ENCODE measurements around the gene IDUA.
"Not testable (repeated sequence)": the region's sequence is repeated elsewhere in the genome, so short reads cannot be mapped to it uniquely, and the experiment has no call there.

Gene IDUA

DNA sequence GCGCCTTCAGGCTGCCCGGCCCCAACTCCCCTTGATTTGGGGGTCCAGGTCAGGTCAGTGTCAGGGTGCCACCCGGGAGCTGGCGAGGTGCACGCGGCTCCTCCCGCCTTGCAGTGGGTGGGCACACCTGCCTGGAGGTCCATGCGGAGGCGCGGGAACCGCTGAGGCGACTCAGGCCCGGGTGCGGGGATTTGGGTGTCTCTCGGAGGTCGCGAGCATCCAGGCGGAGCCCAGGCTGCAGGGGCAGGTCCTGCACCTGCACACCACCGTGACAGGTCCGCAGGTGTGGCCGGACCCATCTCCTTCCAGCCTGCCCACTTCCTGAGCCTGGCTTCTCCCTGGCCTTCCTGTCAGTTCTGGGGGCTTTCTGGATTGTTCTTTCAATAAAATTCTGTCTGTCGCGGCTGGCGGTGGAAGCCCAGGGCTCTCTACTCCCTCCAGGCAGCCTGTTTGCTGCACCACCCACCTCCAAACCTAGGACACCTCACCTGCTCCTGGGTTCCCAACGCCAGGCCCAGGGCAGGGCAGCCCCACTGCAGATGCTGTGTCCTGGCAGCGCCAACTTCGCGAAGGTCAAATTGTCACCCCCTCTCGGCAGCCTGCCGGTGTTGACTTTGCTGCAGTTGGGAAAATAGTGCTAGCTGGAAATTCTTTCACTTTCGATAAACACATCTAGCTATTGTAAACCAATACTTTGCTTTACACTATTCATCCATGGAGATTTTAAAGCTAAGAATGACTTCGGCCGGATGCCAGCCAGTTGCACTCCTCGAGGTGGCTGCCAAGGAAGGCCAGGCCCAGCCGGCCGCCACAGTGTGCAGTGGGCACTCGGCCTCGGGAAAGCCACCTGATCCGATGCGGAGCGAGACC, 60.5 kb downstream of the IDUA start:
- H3K4me3 ChIP-seq (ENCODE audit: low read length), result no peak overlapping the region
- H3K4me1 ChIP-seq (ENCODE audit: control insufficient read depth, low read depth, low read length), result peaks cover 3% of the 10 kb centered on the region
- no peak overlapping the region for H3K27ac ChIP-seq (ENCODE audit: low read length)
- H3K9ac ChIP-seq (ENCODE audit: low read length), result no peak overlapping the region
- H3K27me3 ChIP-seq (ENCODE audit: control insufficient read depth, insufficient read depth, low read length), result peaks cover 80% of the 10 kb centered on the region
- H3K36me3 ChIP-seq (ENCODE audit: control insufficient read depth, low read depth, low read length), result no peaks in the 10 kb centered on the region
- H3K9me3 ChIP-seq (ENCODE audit: control insufficient read depth, low read depth, low read length), result no peaks in the 10 kb centered on the region

GRCh38 chr4:1047976-1048772, 61.3 kb downstream of the IDUA start:
- no peaks in the 10 kb centered on the region for H3K36me3 ChIP-seq (ENCODE audit: control insufficient read depth, low read depth, low read length)
- H3K9me3 ChIP-seq (ENCODE audit: control insufficient read depth, low read depth, low read length), result no peaks in the 10 kb centered on the region
- peaks cover 3% of the 10 kb centered on the region for H3K4me1 ChIP-seq (ENCODE audit: control insufficient read depth, low read depth, low read length)
- H3K9ac ChIP-seq (ENCODE audit: low read length), result no peak overlapping the region
- H3K27ac ChIP-seq (ENCODE audit: low read length), result no peak overlapping the region
- peaks cover 88% of the 10 kb centered on the region for H3K27me3 ChIP-seq (ENCODE audit: control insufficient read depth, insufficient read depth, low read length)
- H3K4me3 ChIP-seq (ENCODE audit: low read length), result no peak overlapping the region

DNA sequence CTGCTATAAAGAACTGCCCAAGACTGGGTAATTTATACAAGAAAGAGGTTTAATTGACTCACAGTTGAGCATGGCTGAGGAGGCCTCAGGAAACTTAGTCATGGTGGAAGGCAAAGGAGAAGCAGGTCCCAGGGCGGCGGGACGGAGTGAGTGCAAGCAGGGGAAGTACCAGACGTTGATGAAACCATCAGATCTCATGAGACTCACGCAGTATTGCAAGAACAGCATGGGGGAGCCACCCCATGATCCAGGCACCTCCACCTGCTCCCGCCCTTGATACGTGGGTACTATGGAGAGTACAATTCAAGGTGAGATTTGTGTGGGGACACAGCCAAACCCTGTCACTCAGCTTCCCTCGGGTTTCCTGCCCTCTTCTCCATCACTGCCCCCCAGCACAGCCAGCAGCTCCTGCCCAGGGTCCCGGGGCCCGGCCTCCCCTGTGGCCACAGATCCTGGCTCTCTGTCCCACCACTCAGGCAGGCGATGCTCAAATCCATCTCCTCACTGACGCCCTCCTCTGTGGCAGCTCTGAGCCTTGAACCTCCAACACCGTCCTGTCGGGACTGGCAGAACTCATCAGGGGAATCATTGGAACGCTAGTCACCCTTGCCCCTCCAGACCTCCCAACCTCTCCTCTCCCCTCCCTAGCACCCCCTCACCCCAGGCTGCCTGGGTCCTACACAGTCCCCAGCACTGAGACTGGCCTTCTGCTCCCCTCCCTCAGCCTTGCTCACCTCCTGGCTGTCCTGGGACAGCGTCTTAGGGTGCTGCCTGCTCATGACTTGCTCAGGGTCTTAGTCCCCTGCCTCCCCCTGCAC, 62.1 kb downstream of the IDUA start:
- no peak overlapping the region for H3K9ac ChIP-seq (ENCODE audit: low read length)
- no peak overlapping the region for H3K27ac ChIP-seq (ENCODE audit: low read length)
- no peaks in the 10 kb centered on the region for H3K4me1 ChIP-seq (ENCODE audit: control insufficient read depth, low read depth, low read length)
- no peak overlapping the region for H3K4me3 ChIP-seq (ENCODE audit: low read length)
- H3K27me3 ChIP-seq (ENCODE audit: control insufficient read depth, insufficient read depth, low read length), result peaks cover 88% of the 10 kb centered on the region
- no peaks in the 10 kb centered on the region for H3K36me3 ChIP-seq (ENCODE audit: control insufficient read depth, low read depth, low read length)
- no peaks in the 10 kb centered on the region for H3K9me3 ChIP-seq (ENCODE audit: control insufficient read depth, low read depth, low read length)

DNA sequence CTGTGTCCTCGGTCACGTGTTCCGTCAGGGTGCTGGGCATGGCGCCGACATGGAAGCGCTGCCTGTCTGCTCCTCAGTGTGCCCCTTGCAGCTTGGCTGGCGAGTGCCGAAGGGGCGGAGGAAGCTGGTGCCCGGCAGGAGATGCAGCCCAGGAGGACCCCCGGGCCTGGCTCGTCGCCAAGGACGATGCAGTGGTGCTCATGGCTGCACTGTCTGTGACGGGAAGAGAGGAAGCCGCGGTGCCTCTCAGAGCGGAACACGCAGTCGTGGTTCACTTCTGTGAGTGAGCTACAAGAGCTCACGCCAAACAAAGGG, 62.7 kb downstream of the IDUA start:
- Histone ChIP-seq H3K4me1 (ENCODE audit: control insufficient read depth, low read depth, low read length) (no peaks in the 10 kb centered on the region), H3K9ac (ENCODE audit: low read length) (no peak overlapping the region), H3K27me3 (ENCODE audit: control insufficient read depth, insufficient read depth, low read length) (peaks cover 86% of the 10 kb centered on the region), H3K9me3 (ENCODE audit: control insufficient read depth, low read depth, low read length) (no peaks in the 10 kb centered on the region), H3K4me3 (ENCODE audit: low read length) (no peak overlapping the region), H3K36me3 (ENCODE audit: control insufficient read depth, low read depth, low read length) (no peaks in the 10 kb centered on the region), H3K27ac (ENCODE audit: low read length) (no peak overlapping the region)

- Histone ChIP-seq H3K9ac (ENCODE audit: low read length) (no peak overlapping the region), H3K36me3 (ENCODE audit: control insufficient read depth, low read depth, low read length) (no peaks in the 10 kb centered on the region), H3K27me3 (ENCODE audit: control insufficient read depth, insufficient read depth, low read length) (peaks cover 86% of the 10 kb centered on the region), H3K27ac (ENCODE audit: low read length) (no peak overlapping the region), H3K9me3 (ENCODE audit: control insufficient read depth, low read depth, low read length) (no peaks in the 10 kb centered on the region), H3K4me3 (ENCODE audit: low read length) (peak overlapping the region; percentile 7), H3K4me1 (ENCODE audit: control insufficient read depth, low read depth, low read length) (peaks cover 3% of the 10 kb centered on the region)
Measured at GRCh38 chr4:1050486-1051213, 63.8 kb downstream of the IDUA start.

DNA sequence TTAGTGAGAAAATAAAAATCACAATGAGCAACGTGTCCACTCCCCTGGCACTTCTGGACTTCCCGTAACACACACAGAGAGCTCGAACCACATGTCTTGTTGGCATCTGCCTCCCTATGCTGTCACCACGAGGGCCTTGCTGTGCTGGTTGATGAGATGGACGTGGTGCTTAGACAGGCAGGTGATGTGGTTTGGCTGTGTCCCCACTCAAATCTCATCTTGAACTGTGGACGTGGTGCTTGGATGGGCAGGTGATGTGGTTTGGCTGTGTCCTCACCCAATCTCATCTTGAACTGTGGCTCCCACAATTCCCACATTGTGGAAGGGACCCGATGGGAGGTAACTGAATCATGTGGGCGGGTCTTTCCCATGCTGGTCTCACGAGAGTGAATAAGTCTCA, 64.6 kb downstream of the IDUA start:
- H3K9ac ChIP-seq (ENCODE audit: low read length), result no peak overlapping the region
- H3K27me3 ChIP-seq (ENCODE audit: control insufficient read depth, insufficient read depth, low read length), result peaks cover 87% of the 10 kb centered on the region
- H3K36me3 ChIP-seq (ENCODE audit: control insufficient read depth, low read depth, low read length), result no peaks in the 10 kb centered on the region
- no peaks in the 10 kb centered on the region for H3K9me3 ChIP-seq (ENCODE audit: control insufficient read depth, low read depth, low read length)
- H3K27ac ChIP-seq (ENCODE audit: low read length), result no peak overlapping the region
- no peak overlapping the region for H3K4me3 ChIP-seq (ENCODE audit: low read length)
- peaks cover 3% of the 10 kb centered on the region for H3K4me1 ChIP-seq (ENCODE audit: control insufficient read depth, low read depth, low read length)

- Histone ChIP-seq H3K9ac (ENCODE audit: low read length) (no peak overlapping the region), H3K27ac (ENCODE audit: low read length) (no peak overlapping the region), H3K4me1 (ENCODE audit: control insufficient read depth, low read depth, low read length) (peaks cover 3% of the 10 kb centered on the region), H3K36me3 (ENCODE audit: control insufficient read depth, low read depth, low read length) (no peaks in the 10 kb centered on the region), H3K4me3 (ENCODE audit: low read length) (no peak overlapping the region), H3K9me3 (ENCODE audit: control insufficient read depth, low read depth, low read length) (no peaks in the 10 kb centered on the region), H3K27me3 (ENCODE audit: control insufficient read depth, insufficient read depth, low read length) (peaks cover 79% of the 10 kb centered on the region)
Measured at GRCh38 chr4:1052231-1052671, 65.4 kb downstream of the IDUA start.

GRCh38 chr4:1053080-1053661, 66.3 kb downstream of the IDUA start:
- peaks cover 70% of the 10 kb centered on the region for H3K27me3 ChIP-seq (ENCODE audit: control insufficient read depth, insufficient read depth, low read length)
- H3K36me3 ChIP-seq (ENCODE audit: control insufficient read depth, low read depth, low read length), result no peaks in the 10 kb centered on the region
- no peak overlapping the region for H3K9ac ChIP-seq (ENCODE audit: low read length)
- H3K27ac ChIP-seq (ENCODE audit: low read length), result no peak overlapping the region
- peaks cover 3% of the 10 kb centered on the region for H3K4me1 ChIP-seq (ENCODE audit: control insufficient read depth, low read depth, low read length)
- no peak overlapping the region for H3K4me3 ChIP-seq (ENCODE audit: low read length)
- no peaks in the 10 kb centered on the region for H3K9me3 ChIP-seq (ENCODE audit: control insufficient read depth, low read depth, low read length)

GRCh38 chr4:1053891-1054290, 67.0 kb downstream of the IDUA start:
- not testable (repeated sequence) for H3K4me1 ChIP-seq (ENCODE audit: control insufficient read depth, low read depth, low read length); H3K36me3 ChIP-seq (ENCODE audit: control insufficient read depth, low read depth, low read length); H3K4me3 ChIP-seq (ENCODE audit: low read length); H3K9me3 ChIP-seq (ENCODE audit: control insufficient read depth, low read depth, low read length); H3K9ac ChIP-seq (ENCODE audit: low read length); H3K27ac ChIP-seq (ENCODE audit: low read length)
- peaks cover 63% of the 10 kb centered on the region for H3K27me3 ChIP-seq (ENCODE audit: control insufficient read depth, insufficient read depth, low read length)

All from iPS-18a (cell line).